PFSK-1 (cell line): Measurements from ENCODE around the gene PDXDC1.

Experiments used
- FOXP2 ChIP-seq: optimal IDR thresholded peaks from 2 replicates; pipeline ENCODE3; 2011; ENCODE audit warnings: borderline replicate concordance, control low read depth, inconsistent platforms; ENCODE audit not compliant: insufficient read depth; ENCODE audit errors: extremely low read length, extremely low read depth
- POLR2AphosphoS5 ChIP-seq: IDR thresholded peaks from 2 replicates; pipeline ENCODE4 v1.6.1; 2012; ENCODE audit warnings: low read depth, mild to moderate bottlenecking, control low read depth, low read length, moderate library complexity
- SIN3A ChIP-seq: IDR thresholded peaks from 2 replicates; pipeline ENCODE4 v1.6.1; 2012; ENCODE audit warnings: mild to moderate bottlenecking, low read length, moderate library complexity, borderline replicate concordance; ENCODE audit not compliant: insufficient read depth
- TAF1 ChIP-seq: IDR thresholded peaks from 2 replicates; pipeline ENCODE4 v1.6.1; 2012; ENCODE audit warnings: low read length, control low read depth, borderline replicate concordance; ENCODE audit not compliant: insufficient read depth
- TF ChIP-seq, protein P1 (sequence below), 2 experiments: IDR thresholded peaks; 2 replicates each; pipeline versions ENCODE4 v1.6.1 to v1.8.0; 2011 to 2012; ENCODE audit warnings: low read depth in 2 of 2, low read length in 2 of 2, control low read depth in 1 of 2, inconsistent platforms in 1 of 2, mild to moderate bottlenecking in 1 of 2, moderate library complexity in 1 of 2; ENCODE audit not compliant: insufficient read depth in 1 of 2

The PDXDC1 gene

DNA sequence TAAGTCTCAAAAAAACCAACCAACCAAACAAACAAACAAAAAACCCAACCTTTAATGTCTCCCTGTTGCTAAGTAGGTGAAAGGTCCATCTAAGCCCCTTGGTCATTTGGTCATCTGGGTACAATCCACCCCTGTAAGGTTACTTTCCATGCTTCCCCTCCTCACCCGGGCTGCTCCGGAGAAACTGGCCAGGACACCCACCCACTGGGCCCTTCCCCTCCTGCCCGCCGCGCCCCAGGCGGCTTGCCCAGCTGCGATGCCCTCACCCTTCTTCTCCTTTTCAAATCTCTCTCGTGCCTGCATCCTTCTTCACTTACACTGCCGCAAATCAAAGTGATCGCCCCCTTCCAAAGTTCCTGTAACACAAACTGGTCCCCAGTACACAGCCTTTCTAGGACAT lies 79.1 kb downstream of the PDXDC1 start:
- no peak for TF ChIP-seq POLR2AphosphoS5
- TF ChIP-seq, protein P1, sequence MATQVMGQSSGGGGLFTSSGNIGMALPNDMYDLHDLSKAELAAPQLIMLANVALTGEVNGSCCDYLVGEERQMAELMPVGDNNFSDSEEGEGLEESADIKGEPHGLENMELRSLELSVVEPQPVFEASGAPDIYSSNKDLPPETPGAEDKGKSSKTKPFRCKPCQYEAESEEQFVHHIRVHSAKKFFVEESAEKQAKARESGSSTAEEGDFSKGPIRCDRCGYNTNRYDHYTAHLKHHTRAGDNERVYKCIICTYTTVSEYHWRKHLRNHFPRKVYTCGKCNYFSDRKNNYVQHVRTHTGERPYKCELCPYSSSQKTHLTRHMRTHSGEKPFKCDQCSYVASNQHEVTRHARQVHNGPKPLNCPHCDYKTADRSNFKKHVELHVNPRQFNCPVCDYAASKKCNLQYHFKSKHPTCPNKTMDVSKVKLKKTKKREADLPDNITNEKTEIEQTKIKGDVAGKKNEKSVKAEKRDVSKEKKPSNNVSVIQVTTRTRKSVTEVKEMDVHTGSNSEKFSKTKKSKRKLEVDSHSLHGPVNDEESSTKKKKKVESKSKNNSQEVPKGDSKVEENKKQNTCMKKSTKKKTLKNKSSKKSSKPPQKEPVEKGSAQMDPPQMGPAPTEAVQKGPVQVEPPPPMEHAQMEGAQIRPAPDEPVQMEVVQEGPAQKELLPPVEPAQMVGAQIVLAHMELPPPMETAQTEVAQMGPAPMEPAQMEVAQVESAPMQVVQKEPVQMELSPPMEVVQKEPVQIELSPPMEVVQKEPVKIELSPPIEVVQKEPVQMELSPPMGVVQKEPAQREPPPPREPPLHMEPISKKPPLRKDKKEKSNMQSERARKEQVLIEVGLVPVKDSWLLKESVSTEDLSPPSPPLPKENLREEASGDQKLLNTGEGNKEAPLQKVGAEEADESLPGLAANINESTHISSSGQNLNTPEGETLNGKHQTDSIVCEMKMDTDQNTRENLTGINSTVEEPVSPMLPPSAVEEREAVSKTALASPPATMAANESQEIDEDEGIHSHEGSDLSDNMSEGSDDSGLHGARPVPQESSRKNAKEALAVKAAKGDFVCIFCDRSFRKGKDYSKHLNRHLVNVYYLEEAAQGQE (IDR thresholded peaks at IDR 0.05; ENCODE audit: insufficient read depth in 1 of 2, low read depth in 2 of 2, low read length in 2 of 2), result no peak
- TF ChIP-seq SIN3A, result no peak
- TF ChIP-seq FOXP2, result no peak
- no peak for TF ChIP-seq TAF1

DNA sequence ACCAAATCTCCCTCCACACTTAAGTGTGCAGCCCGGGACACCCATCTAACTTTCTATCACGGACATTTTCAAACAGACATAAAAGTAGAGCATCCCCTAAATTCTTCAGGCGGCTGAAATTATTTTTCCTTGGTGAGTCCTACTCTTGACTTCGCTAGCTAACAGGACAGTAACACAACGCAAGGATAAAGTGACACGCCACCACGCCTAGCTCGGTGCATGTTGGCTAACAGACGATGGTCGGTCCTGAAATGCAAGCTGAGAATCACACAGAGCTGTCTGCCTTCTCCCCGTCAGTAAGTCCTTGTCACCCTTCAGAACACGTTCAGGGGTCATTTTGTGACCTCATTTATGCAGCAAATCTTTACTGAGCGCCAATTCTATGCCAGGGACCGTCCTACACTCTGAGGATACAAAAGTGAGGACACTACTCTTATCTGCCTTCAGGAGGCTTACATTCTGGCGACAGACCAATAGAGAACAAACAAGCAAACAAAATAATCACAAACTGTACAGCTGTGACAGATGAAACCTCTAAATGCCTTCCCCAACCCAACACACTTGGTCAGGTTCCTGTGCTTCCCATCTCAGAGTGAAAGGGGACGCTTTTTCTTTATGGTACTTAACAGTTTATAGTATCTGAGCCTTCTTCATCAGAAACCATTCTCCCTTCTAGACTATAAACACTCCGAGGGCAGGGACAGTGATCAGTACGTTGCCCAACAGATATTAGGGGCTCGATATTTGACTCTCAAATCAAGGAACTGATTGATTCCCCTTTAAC lies 79.7 kb downstream of the PDXDC1 start:
- TF ChIP-seq, protein P1 (IDR thresholded peaks at IDR 0.05; ENCODE audit: insufficient read depth in 1 of 2, low read depth in 2 of 2, low read length in 2 of 2), result no peak
- TF ChIP-seq SIN3A (no peak), POLR2AphosphoS5 (no peak), FOXP2 (no peak), TAF1 (no peak)

DNA sequence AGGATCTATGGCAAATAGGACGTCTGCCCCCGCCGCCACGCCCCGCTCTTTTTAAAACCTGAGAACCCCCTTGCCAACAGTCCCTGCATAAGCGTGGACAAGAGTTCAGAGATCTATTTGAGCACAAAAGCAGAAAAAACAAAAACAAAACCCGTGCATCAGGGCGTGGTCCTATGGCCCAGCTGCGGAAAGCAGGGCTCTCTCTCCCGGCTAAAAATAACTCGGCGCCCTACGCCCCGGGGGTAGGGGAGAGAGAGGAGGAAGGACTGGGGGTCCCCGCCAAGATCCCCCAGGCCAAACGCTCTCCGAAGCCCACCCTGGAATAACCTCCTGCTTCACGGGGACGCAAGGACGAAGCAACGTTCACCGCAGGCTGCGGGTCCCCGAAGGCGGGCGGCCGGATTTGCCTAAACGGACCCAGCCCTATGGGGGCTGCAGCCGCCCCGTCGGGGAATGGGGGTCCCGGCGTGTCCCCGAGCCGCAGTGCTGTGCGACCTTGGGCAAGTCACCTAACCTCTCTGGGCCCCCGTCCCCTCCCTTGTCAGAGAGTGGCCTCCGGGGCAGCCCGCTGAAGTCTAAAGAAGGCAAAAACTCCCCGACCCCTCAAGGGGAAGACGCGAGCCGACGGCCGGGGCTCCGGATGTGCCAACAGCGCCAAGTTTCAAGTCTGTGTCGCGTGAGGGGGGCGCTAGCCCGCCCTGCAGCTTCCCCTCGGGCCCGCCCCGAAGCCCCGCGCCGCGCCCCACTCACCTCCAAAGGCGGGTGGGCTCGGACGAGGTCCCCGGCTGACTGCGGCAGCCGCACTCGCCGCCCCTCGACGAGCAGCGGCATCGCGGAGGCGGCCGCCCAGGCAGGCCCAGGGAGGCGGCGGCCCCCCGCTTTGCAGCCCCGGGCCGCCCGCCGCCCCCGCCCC lies 80.6 kb downstream of the PDXDC1 start:
- TF ChIP-seq, protein P1 (IDR thresholded peaks at IDR 0.05; ENCODE audit: insufficient read depth in 1 of 2, low read depth in 2 of 2, low read length in 2 of 2), result no peak
- TF ChIP-seq TAF1, result no peak
- TF ChIP-seq POLR2AphosphoS5, result no peak
- no peak for TF ChIP-seq FOXP2
- no peak for TF ChIP-seq SIN3A

DNA sequence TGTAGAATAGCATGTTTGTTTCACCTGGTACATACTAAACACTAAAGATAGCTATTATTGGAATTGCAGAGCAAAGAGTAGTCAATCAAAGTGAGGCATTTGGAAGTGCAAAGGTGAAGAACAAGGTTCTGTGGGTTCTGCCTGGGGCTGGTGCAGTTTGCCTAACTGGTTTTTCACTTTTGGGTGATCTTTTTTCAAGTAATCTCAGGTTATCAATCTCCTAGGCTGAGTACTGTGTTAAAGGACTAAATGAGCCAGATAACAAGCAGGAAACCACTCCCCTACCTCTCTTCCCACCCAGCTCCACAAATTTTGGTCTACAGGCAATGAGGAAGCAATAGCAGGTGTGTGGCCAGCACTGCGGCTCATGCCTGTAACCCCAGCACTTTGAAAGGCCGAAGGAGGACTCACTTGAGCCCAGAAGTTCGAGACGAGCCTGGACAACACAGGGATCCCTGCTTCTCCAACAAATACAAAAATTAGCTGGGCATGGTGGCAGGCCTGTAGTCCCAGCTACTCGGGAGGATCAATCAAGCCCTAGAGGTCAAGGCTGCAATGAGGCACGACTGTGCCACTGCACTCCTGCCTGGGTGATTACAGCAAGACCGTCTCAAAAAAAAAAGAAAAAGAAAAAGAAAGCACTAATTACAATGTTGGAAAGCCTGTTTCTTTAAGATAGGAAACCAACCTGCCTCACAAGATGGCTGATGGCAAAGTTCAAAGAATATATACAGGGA lies 83.0 kb downstream of the PDXDC1 start:
- TF ChIP-seq FOXP2 (no peak), POLR2AphosphoS5 (no peak), SIN3A (no peak), TAF1 (no peak)
- TF ChIP-seq, protein P1 (IDR thresholded peaks at IDR 0.05; ENCODE audit: insufficient read depth in 1 of 2, low read depth in 2 of 2, low read length in 2 of 2), result no peak
